Progenitor cell of endocrine pancreas (in vitro differentiated cells): ENCODE results near the gene MCM10. TPM values are rescaled to one million over a fixed set of nuclear protein-coding genes. Genes with fewer than 3 reads are reported as not detected.

ENCODE experiments used
- DNase-seq: peaks from one replicate; pipeline ENCODE4 v3.0.0; 2021; ENCODE audit warnings: low spot score; ENCODE audit not compliant: unreplicated experiment
- H3K27ac Mint-ChIP-seq: 2 replicates; pipeline ENCODE4 v1.8.0; 2021; ENCODE audit warnings: mild to moderate bottlenecking, moderate library complexity, mixed read lengths
- H3K27me3 Mint-ChIP-seq: 2 replicates; pipeline ENCODE4 v1.8.0; 2021; ENCODE audit warnings: mixed read lengths
- H3K36me3 Mint-ChIP-seq: 2 replicates; pipeline ENCODE4 v1.8.0; 2022; ENCODE audit warnings: mixed read lengths; ENCODE audit not compliant: insufficient read depth
- H3K4me1 Mint-ChIP-seq: 2 replicates; pipeline ENCODE4 v1.8.0; 2021; ENCODE audit warnings: low read depth, mixed read lengths
- H3K4me3 Mint-ChIP-seq: 2 replicates; pipeline ENCODE4 v1.8.0; 2021; ENCODE audit warnings: low read depth, mild to moderate bottlenecking, moderate library complexity, mixed read lengths
- H3K9me3 Mint-ChIP-seq: 2 replicates; pipeline ENCODE4 v1.8.0; 2021; ENCODE audit warnings: low read depth, mixed read lengths
- CTCF ChIP-seq: fragments of 200-600 bp; sonication (generic); IDR thresholded peaks from one replicate; pipeline ENCODE4 v1.5.0; 2021; ENCODE audit warnings: antibody characterized with exemption, mild to moderate bottlenecking; ENCODE audit not compliant: unreplicated experiment
- total RNA-seq: library from RNA; stranded (reverse); gene quantifications from 2 replicates; pipeline ENCODE4 v1.2.1, GENCODE V29; 2021

The MCM10 gene
- total RNA-seq, 1 donor from 2014 or later: 20.2 TPM

- Mint-ChIP-seq H3K4me1 (no peaks in the 10 kb centered on the region), H3K27ac (no peak overlapping the region), H3K27me3 (no peaks in the 10 kb centered on the region), H3K4me3 (no peak overlapping the region), H3K9me3 (no peaks in the 10 kb centered on the region), H3K36me3 (peaks cover 3% of the 10 kb centered on the region)
- DNase-seq: no peak
- no peak for TF ChIP-seq CTCF
Measured at GRCh38 chr10:13195016-13195415, 33.7 kb downstream of the MCM10 start.

- H3K36me3 Mint-ChIP-seq: peaks cover 5% of the 10 kb centered on the region
Measured at GRCh38 chr10:13201132-13201531, 39.8 kb downstream of the MCM10 start.

GRCh38 chr10:13206091-13206490 lies 44.7 kb downstream of the MCM10 start:
- H3K27ac Mint-ChIP-seq: peak overlapping the region; percentile 10
- no peaks in the 10 kb centered on the region for H3K9me3 Mint-ChIP-seq
- peaks cover 8% of the 10 kb centered on the region for H3K36me3 Mint-ChIP-seq
- H3K27me3 Mint-ChIP-seq: no peaks in the 10 kb centered on the region
- no peak for TF ChIP-seq CTCF
- H3K4me3 Mint-ChIP-seq: no peak overlapping the region
- H3K4me1 Mint-ChIP-seq: no peaks in the 10 kb centered on the region
- no peak for DNase-seq

More at GRCh38 chr10:13201132-13201531, 39.8 kb downstream of the MCM10 start:
- Mint-ChIP-seq H3K9me3 (no peaks in the 10 kb centered on the region), H3K27me3 (no peaks in the 10 kb centered on the region), H3K4me3 (no peak overlapping the region), H3K4me1 (no peaks in the 10 kb centered on the region), H3K27ac (no peak overlapping the region)
- no peak for DNase-seq
- no peak for TF ChIP-seq CTCF

GRCh38 chr10:13206546-13207443 lies 45.4 kb downstream of the MCM10 start:
- no peaks in the 10 kb centered on the region for H3K27me3 Mint-ChIP-seq
- no peak overlapping the region for H3K27ac Mint-ChIP-seq
- H3K4me1 Mint-ChIP-seq: no peaks in the 10 kb centered on the region
- no peak overlapping the region for H3K4me3 Mint-ChIP-seq
- H3K9me3 Mint-ChIP-seq: no peaks in the 10 kb centered on the region
- peak; percentile 64 for TF ChIP-seq CTCF
- DNase-seq: no peak
- peaks cover 9% of the 10 kb centered on the region for H3K36me3 Mint-ChIP-seq

GRCh38 chr10:13213163-13213562 lies 51.8 kb downstream of the MCM10 start:
- Mint-ChIP-seq H3K4me3 (no peak overlapping the region), H3K27ac (no peak overlapping the region), H3K36me3 (peaks cover 28% of the 10 kb centered on the region), H3K9me3 (peaks cover 12% of the 10 kb centered on the region), H3K27me3 (no peaks in the 10 kb centered on the region), H3K4me1 (no peaks in the 10 kb centered on the region)
- TF ChIP-seq CTCF: no peak
- DNase-seq: no peak
